Suppressor macrophage treated with lipopolysaccharide for 4 hours (primary cell): ENCODE results near the gene PCDH1.
A peak's percentile ranks its signal among the peaks of the same experiment; 100 is the strongest.
"Not testable (repeated sequence)": the region's sequence is repeated elsewhere in the genome, so short reads cannot be mapped to it uniquely, and the experiment has no call there.

Source experiments
- DNase-seq: peaks from one replicate; pipeline ENCODE4 v3.0.0-alpha.2; 2020

PCDH1 gene

DNA sequence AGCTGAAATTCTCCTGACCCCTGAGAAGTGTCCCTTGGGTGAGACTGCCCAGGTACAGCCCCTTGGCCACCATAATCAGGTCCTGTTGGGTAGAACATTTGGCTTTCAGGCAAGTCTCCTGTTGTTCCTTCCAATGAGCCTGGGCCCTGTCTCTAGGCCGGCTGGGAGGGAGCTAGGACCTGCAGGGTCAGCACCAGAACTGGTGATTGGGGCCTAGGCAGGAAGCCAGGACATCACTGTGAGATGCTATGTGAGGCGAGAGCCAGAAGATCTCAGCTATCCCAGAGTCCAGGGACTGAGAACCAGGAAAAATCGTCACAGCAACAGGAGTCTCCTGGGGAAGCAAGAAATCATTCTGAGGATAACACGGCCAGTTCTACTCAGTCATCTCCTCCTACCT lies 51.5 kb downstream of the PCDH1 start:
- no peak for DNase-seq

GRCh38 chr5:141825791-141826560 lies 52.2 kb downstream of the PCDH1 start:
- DNase-seq: peak; percentile 35

GRCh38 chr5:141825241-141825671 lies 53.0 kb downstream of the PCDH1 start:
- no peak for DNase-seq

DNA sequence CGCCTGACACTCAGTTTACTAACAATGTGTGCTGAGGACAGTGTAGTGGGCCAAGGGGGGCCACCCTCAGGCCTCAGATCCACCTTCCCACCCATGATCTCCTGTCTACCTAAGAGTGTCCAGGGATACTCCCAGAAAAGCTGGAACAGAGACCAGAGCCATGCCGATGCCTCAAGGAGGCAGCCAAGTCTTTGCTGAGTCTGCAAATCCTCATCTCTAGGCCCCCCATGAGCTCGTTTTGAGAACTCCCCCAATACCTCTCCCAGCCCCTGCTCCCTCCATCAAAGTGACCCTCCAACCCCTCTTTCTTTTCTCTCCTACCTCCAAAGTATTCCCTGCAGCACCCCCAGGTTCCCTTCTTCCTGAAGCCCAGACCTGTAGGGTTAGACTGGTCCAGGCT lies 53.5 kb downstream of the PCDH1 start:
- no peak for DNase-seq

DNA sequence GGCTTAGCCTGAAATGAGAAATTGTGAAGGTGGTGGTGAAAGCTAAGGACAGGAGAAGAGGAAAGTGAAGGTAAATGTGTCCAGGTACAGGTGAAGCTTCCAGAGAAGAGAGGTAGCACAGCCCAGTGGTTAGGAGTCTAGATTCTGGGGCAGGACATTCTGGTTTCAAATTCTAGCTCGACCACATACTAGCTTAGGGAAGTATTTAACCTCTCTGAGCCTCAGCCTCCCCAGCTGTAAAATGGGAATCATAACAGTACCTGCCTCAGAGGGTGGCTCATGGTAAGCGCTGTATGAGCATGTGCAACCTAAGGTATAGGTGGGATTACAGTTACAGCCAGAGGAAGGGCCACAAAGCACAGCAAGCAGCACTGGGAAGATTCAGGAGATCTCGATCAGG lies 55.2 kb downstream of the PCDH1 start:
- no peak for DNase-seq

GRCh38 chr5:141822144-141822543 lies 56.1 kb downstream of the PCDH1 start:
- no peak for DNase-seq

DNA sequence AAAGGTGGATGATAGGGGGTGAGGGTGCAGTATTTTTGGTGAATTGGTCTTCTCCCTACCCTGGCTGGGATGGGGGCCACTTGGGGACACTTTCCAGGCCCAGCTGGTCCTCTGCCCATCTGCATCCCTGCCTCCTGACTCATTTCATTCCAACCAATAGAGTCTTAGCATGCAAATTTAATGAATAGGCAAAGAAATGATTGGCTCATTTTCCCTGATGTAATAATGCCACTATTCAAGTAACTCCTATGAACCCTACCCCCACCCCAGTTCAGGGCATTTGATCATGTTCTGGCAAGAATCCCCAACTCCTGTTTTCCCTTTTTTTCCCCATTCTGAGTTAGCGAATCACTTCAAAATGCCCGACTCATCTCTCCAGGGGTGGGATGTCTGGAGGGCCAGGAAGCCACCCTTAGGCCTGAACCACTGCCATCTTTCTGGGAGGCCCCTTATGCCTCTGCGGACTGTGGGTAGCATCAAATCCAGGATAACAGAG lies 56.7 kb downstream of the PCDH1 start:
- DNase-seq: no peak

DNA sequence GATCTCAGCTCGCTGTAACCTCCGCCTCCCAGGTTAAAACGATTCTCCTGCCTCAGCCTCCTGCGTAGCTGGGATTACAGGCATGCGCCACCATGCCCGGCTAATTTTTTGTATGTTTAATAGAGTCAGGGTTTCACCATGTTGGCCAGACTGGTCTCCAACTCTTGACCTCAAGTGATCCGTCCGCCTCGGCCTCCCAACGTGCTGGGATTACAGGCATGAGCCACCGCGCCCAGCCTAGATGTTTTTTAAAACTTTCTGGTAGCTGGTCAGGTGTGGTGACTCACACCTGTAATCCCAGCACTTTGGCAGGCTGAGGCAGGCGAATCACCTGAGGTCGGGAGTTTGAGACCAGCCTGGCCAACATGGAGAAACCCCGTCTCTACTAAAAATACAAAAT lies 57.5 kb downstream of the PCDH1 start:
- DNase-seq: not testable (repeated sequence)

- no peak for DNase-seq
These were observed 60.6 kb downstream of the PCDH1 start for GRCh38 chr5:141817631-141818030.

- no peak for DNase-seq
These were observed 61.4 kb downstream of the PCDH1 start for GRCh38 chr5:141816598-141817399.

- DNase-seq: no peak
These were observed 62.4 kb downstream of the PCDH1 start for GRCh38 chr5:141815796-141816180.

DNA sequence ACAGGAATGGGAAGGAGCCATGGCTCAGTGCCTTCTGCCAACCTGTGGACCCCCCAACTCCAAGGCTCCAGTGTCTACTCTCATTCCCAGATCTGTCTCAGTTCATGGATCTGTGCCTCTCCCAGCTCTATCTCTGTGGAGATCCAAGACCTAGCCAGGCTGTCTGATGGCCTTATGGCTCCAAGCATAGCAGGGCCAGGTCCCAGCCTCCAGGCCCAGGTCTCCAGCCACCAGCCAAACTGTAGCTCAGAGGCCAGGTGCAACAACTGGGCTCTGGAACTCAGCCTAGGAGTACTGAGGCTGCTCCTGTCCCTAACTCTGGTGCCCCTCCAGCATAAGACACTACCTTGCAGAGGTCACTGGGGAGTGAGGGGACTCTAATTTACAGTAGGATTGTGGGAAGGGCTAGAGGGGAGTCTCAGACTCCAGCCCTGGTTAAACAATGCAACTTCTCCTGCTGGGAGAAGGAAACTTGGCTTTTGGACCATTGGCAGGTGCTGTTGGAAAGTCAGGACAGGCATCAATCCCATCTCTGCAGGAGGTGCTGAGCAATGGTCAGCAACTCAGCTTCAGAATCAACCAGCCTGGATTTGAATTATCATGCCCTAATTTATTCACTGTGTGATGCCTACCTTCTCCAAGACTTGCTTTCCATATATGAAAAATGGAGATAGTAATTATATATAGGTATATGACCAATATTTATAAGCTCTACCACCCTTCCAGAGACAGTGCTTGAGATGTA lies 63.0 kb downstream of the PCDH1 start:
- DNase-seq: no peak

DNA sequence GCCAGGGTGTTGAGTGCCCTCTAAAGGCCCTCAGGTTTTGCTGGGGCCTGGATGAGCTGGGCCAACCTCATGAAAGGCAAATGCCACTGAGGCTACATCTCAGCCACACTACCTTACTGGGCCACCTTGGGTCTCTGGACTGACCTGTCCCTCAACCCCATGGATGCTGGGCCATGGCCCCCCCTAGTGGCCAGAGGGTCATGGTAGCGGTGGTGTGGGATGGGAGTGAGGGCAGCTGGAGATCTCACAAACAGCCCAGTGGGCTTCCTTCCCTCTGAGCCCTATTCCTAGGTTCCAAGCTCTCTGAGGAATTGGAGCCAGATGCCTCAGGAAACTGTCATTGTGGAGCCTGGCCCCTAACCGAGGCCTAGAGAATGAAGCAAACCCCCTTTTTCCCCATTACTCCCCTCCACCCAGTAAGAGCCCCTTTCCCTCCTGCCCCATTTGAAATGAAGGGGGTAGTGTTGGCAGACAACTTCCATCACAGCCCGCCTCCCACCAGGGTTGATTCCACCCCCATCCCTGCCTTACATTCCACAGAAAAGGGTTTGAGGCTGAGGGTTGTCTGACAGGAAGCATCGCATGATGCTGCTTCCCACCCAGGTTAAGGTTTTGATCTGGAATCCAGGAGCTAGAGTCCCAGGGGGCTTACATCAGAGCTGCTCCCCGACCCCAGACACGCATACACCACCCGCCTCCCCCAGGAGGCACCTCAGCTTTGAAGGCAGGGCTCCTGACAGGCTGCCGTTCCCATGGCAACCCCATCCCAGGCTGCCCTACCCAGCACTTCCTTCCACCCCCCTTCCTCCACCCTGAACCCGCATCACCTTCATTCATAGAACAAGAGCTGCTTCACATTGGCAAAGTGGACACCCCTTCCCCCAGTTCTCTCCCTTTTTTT lies 63.9 kb downstream of the PCDH1 start:
- DNase-seq: peak; percentile 61

GRCh38 chr5:141812512-141812911 lies 65.7 kb downstream of the PCDH1 start:
- DNase-seq: no peak

- DNase-seq: no peak
These were observed 66.7 kb downstream of the PCDH1 start for GRCh38 chr5:141811287-141812155.

DNA sequence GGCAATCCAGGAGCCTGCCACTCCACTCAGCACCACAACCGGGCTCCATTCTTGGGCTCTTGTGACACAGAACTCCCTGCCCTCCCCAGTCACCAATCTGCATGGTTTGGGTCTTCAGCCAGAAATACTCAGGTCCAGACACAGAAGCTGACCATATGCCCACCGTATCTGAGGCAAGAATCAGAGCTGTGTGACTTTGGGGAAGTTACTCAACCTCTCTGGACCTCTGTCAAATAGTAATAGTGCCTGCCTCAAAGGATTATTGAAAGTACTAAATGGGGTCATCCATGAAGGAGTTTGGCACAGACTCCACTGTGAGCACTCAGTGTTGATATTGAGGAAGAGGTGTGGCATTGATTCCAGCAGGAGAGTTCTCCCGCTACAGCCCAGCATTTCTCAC lies 67.5 kb downstream of the PCDH1 start:
- DNase-seq: no peak

DNA sequence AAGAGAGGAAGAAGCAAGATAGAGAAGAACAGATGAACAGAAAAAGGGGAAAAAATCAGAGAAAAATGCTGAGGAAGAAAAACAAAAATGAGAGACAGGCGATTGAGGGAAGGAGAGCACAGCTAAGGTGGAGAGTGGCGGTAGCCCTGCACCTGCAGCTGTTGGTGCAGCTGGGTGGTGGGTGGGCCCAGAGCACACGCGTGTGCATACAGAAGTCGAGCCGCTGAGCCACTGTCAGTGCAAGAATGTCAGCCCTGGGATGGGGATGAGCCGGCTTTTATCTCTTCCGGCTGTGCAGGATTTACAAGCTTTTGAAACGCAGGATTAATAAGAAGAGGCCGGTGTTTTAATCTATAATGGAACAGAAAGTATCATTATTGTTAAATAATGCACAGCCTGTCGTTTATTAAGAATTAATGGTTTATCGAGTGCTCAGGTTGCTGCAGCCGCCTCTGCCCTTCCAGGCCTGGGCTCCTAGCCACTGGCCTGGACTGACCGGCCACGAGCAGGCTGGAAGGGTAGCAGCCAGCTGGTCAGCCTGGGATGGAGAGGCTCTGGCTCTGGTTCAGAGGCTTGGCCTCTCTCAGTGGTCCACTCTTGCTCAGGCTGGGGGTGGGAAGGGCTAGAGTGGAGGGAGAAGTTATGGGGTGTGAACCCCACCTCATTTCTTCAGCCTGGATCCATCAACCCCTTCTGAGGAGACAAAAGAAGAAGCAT lies 68.7 kb downstream of the PCDH1 start:
- no peak for DNase-seq

DNA sequence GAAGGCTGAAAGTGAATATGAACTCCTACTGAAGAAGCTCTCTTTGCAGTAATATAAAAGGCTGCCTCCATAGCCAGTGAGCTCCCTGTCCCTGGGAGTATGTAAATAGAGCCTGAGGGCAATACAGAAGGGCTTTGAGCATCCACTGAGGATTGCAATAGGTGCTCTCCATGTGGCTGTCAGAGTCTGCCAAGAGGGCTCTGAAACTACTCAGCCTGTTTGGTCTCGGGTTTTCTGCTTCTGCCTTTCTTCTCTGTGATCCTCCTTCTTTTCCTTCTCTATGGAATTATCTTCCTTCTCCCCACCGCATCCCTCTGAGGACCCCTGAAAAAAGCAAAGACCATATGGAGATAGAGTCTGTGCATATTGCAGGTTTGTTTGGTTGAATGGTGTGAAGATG lies 69.4 kb downstream of the PCDH1 start:
- no peak for DNase-seq

DNA sequence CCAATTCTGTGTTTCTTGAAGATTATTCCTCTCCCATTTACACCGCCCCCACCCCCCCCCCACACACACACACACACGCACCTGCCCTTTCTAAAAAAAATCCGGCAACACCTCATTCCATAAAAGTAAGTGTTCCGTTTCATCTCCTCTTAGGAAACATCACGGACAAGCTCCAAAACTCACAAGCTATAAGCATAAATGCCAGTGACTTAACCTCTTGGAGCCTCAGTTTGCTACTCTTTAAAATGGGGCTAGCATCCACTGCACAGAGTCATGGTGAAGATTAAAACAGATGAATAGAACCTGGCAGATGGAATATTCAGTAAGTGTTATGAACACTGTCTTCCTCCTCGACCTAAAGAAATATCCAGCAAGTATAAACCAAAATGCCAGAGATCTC lies 70.5 kb downstream of the PCDH1 start:
- no peak for DNase-seq

DNA sequence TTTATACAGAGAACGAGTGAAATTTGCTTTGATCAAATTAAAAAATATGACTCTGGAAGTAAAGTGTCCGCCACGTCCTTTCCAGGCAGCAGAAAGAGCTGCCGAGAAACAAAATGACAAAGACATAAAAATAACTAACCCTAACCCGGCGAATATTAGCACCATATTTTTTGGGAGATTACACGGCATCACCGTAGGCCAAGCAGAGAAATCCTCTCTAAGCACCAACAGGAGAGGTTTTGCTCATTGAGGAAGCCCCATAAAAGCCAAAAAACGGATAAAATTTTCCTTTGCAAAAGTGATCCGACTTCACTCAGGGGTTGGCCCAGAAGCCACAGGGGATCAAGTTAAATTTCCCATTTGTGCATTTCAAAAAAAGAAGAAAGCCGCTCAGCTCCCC lies 70.9 kb downstream of the PCDH1 start:
- no peak for DNase-seq

DNA sequence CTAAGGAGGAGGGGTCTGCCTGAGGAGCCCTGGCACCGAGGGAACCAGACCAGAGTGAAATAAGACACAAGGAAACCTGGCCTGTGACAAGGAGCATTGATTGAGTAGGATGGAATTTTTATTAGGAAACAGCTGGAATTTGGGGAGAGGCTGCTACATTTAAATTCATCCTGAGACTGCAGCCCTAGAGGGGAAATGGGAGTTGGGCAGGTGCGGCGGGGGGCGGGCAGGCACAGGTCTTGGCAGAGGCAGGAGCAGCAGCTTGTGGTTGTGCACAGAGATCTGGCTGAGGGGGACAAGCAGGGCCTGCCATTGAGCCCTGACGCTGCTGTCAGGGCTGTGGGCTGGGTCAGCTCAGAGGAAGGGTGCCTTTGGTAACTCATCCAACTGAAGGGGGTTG lies 71.6 kb downstream of the PCDH1 start:
- DNase-seq: no peak
